Astrocyte (in vitro differentiated cells and primary cell): Measurements from ENCODE around the gene SLC25A25.

Experiments
- EZH2 ChIP-seq: IDR thresholded peaks from 2 replicates; pipeline ENCODE4 v1.6.1; 2012; ENCODE audit warnings: mild to moderate bottlenecking, low read length, inconsistent platforms; ENCODE audit not compliant: insufficient read depth
- TF ChIP-seq, protein P1 (sequence below): IDR thresholded peaks from 2 replicates; pipeline ENCODE4 v1.5.1; 2011; ENCODE audit warnings: low read depth, mild to moderate bottlenecking, inconsistent platforms, low read length, moderate library complexity; ENCODE audit not compliant: insufficient read depth

DNA sequence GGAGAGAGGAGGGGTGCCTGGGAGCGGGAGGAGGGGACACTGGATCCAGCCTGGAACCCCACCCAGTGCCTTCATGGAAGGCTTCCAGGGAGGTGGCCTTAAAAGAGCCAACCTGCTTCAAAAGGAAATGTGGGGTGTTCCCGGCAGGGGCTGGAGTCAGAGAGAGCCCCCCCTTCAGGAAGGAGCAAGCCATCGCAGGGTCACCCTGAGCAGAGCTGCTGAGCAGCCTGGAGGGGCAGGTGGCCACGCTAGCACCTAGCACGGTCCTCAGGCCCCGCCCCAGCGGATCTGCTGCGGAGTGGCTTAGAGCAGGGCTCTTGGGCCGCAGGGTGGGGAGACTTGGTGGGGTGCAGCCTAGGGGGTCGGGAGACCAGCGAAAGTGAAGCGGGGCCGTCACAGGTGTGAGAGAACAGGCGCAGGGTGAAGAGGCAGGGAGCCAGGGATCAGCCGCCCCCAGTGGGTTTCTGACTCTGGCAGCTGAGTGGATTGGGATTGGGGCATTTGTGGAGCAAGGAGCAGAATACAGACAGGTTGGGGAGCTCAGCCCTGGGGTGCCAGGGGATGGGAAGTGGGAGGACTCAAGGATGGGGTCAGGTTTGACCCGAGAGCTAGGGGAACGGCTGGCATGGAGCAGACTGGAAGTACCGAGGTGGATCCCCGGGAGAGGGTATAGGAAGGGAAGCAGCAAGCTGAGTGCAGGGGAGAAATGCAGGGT is 82.7 kb downstream of the SLC25A25 start:
- TF ChIP-seq, protein P1, sequence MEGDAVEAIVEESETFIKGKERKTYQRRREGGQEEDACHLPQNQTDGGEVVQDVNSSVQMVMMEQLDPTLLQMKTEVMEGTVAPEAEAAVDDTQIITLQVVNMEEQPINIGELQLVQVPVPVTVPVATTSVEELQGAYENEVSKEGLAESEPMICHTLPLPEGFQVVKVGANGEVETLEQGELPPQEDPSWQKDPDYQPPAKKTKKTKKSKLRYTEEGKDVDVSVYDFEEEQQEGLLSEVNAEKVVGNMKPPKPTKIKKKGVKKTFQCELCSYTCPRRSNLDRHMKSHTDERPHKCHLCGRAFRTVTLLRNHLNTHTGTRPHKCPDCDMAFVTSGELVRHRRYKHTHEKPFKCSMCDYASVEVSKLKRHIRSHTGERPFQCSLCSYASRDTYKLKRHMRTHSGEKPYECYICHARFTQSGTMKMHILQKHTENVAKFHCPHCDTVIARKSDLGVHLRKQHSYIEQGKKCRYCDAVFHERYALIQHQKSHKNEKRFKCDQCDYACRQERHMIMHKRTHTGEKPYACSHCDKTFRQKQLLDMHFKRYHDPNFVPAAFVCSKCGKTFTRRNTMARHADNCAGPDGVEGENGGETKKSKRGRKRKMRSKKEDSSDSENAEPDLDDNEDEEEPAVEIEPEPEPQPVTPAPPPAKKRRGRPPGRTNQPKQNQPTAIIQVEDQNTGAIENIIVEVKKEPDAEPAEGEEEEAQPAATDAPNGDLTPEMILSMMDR: no peak
- no peak for TF ChIP-seq EZH2
